BE2C (cell line): ENCODE measurements around the gene KRTAP10-5.

ENCODE experiments used
- DNase-seq: peaks from one replicate; pipeline ENCODE4 v3.0.0-alpha.2; 2020
- H3K27me3 ChIP-seq: fragments of 250-450 bp; sonication (Bioruptor Pico); 2 replicates; pipeline ENCODE4 v1.5.1; 2020; ENCODE audit warnings: mild to moderate bottlenecking
- H3K36me3 ChIP-seq: fragments of 250-450 bp; sonication (Bioruptor Pico); 2 replicates; pipeline ENCODE4 v1.5.1; 2020; ENCODE audit warnings: mild to moderate bottlenecking
- H3K4me1 ChIP-seq: fragments of 250-450 bp; sonication (Bioruptor Pico); 2 replicates; pipeline ENCODE4 v1.5.1; 2020
- H3K4me3 ChIP-seq: 2 replicates; pipeline ENCODE4 v1.5.1; 2011; ENCODE audit warnings: low read depth, low read length
- H3K9me3 ChIP-seq: fragments of 250-450 bp; sonication (Bioruptor Pico); 2 replicates; pipeline ENCODE4 v1.5.1; 2020
- TF ChIP-seq, protein P1 (sequence below): IDR thresholded peaks from 2 replicates; pipeline ENCODE4 v1.5.1; 2012; ENCODE audit warnings: mild to moderate bottlenecking, low read depth, low read length

Gene KRTAP10-5

GRCh38 chr21:44569861-44570517, 10.4 kb downstream of the KRTAP10-5 start:
- H3K9me3 ChIP-seq, result no peaks in the 10 kb centered on the region
- H3K27me3 ChIP-seq, result peaks cover 9% of the 10 kb centered on the region
- no peak for DNase-seq

GRCh38 chr21:44568667-44569556, 11.5 kb downstream of the KRTAP10-5 start:
- DNase-seq, result no peak
- Histone ChIP-seq H3K4me1 (no peaks in the 10 kb centered on the region), H3K4me3 (no peak overlapping the region), H3K27me3 (peaks cover 9% of the 10 kb centered on the region), H3K9me3 (no peaks in the 10 kb centered on the region), H3K36me3 (no peaks in the 10 kb centered on the region)
- TF ChIP-seq, protein P1, sequence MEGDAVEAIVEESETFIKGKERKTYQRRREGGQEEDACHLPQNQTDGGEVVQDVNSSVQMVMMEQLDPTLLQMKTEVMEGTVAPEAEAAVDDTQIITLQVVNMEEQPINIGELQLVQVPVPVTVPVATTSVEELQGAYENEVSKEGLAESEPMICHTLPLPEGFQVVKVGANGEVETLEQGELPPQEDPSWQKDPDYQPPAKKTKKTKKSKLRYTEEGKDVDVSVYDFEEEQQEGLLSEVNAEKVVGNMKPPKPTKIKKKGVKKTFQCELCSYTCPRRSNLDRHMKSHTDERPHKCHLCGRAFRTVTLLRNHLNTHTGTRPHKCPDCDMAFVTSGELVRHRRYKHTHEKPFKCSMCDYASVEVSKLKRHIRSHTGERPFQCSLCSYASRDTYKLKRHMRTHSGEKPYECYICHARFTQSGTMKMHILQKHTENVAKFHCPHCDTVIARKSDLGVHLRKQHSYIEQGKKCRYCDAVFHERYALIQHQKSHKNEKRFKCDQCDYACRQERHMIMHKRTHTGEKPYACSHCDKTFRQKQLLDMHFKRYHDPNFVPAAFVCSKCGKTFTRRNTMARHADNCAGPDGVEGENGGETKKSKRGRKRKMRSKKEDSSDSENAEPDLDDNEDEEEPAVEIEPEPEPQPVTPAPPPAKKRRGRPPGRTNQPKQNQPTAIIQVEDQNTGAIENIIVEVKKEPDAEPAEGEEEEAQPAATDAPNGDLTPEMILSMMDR, result no peak

More at GRCh38 chr21:44569861-44570517, 10.4 kb downstream of the KRTAP10-5 start:
- no peaks in the 10 kb centered on the region for H3K4me1 ChIP-seq
- H3K4me3 ChIP-seq, result no peak overlapping the region
- H3K36me3 ChIP-seq, result no peaks in the 10 kb centered on the region
- TF ChIP-seq, protein P1, result no peak

DNA sequence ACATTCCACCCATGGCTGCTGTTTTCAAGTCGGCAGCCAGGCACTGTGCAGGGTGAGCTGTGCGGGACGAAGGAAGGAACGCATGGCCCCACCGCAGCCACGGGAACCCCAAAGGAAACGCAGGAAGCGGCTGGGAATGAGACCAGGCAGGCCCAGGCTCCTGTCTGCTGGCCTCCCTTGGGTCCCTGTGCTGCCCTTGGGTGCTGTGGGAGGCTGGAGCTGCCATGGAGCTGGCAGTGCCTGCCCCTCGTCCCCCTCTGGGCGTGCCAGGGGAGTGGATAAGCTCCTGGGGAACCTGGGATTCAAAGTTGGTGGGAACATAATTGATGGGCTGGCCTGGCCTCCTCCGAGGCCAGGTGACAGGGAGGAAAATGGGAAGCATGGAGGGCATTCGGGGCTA, 12.1 kb downstream of the KRTAP10-5 start:
- no peaks in the 10 kb centered on the region for H3K9me3 ChIP-seq
- TF ChIP-seq, protein P1, result no peak
- H3K4me3 ChIP-seq, result no peak overlapping the region
- H3K4me1 ChIP-seq, result no peaks in the 10 kb centered on the region
- H3K36me3 ChIP-seq, result no peaks in the 10 kb centered on the region
- H3K27me3 ChIP-seq, result peaks cover 6% of the 10 kb centered on the region
- no peak for DNase-seq

DNA sequence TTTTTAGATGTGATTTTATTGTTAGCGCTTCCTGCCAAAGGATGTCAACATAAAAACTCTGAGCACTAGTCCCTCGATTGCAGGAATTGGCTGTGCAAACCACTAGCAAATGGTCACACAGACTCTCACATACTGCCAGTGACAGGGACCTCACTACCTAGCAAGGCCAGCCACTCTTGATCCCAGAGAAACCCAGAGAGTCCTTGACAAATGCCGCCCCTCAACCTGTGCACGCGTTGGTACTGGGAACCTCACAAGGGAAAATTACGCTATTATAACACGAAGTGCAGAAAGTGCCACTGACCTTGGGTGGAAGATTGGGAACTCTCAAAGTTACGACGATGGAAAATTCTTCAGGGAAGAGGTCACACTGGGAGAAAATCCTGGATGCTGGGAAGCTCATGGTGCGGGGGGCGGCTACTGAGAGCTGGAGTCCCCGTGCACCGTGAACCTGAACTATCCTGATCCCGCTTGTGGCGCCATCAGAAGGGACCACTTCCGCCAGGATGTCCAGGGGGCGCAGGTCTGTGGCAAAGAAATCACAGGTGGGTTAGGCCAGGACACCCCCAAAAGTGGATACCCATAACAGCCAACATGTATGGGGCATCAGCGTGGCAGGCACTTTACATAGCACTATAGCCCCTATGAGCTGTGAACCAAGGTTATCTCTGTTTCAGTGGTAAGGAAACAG, 12.8 kb downstream of the KRTAP10-5 start:
- H3K36me3 ChIP-seq, result no peaks in the 10 kb centered on the region
- no peaks in the 10 kb centered on the region for H3K9me3 ChIP-seq
- H3K4me3 ChIP-seq, result no peak overlapping the region
- no peaks in the 10 kb centered on the region; the same call in 1 of the 2 replicates for H3K27me3 ChIP-seq
- TF ChIP-seq, protein P1, result no peak
- H3K4me1 ChIP-seq, result no peaks in the 10 kb centered on the region
- no peak for DNase-seq

GRCh38 chr21:44566403-44566802, 14.0 kb downstream of the KRTAP10-5 start:
- Histone ChIP-seq H3K36me3 (no peaks in the 10 kb centered on the region), H3K27me3 (no peaks in the 10 kb centered on the region; the same call in 1 of the 2 replicates), H3K4me3 (no peak overlapping the region), H3K9me3 (no peaks in the 10 kb centered on the region), H3K4me1 (no peaks in the 10 kb centered on the region)
- TF ChIP-seq, protein P1, result no peak
- DNase-seq, result no peak
